HepG2 (cell line): Measurements from ENCODE around the gene IRF2BPL. TPM values are rescaled to one million over a fixed set of nuclear protein-coding genes. Genes with fewer than 3 reads are reported as not detected.

ENCODE experiments used
- ATAC-seq: fragments of 200-7000 bp; cut with Tn5 transposase; 3 replicates; pipeline ENCODE4 v1.9.1; 2020; ENCODE audit warnings: mild to moderate bottlenecking, moderate library complexity
- BruUV-seq: library from RNA; stranded (reverse); fragments of 400-500 nt; replicated peaks from 2 replicates; lab custom pipeline; 2021; lab: Mats Ljungman, UMichigan
- CTCF ChIA-PET: fragments of 300-600 bp; formaldehyde crosslinking; extraction: SDS; loops from one replicate; lab custom pipeline; 2021; ENCODE audit warnings: low total read pairs, inconsistent platforms, low intra/inter-chr PET ratio; lab: Yijun Ruan, JAX
- POLR2A ChIA-PET: fragments of 350-600 bp; sonication (Branson Sonifier 250); formaldehyde crosslinking; loops from one replicate; lab custom pipeline; 2020; ENCODE audit warnings: antibody characterized with exemption, inconsistent platforms; lab: Yijun Ruan, JAX
- DNase-seq: peaks from one replicate; pipeline ENCODE4 v3.0.0-alpha.2; 2015; ENCODE audit warnings: low spot score
- FAIRE-seq: peaks from 3 replicates; lab custom pipeline; 2011; peaks lifted over from hg19 to GRCh38; lab: Jason Lieb, UNC
- H2AFZ ChIP-seq: one replicate; pipeline ENCODE4 v1.6.1; 2011; ENCODE audit warnings: low read length, inconsistent platforms
- H3K27ac ChIP-seq: fragments of 300-600 bp; 3 replicates; pipeline ENCODE4 v1.8.0; 2011; ENCODE audit warnings: mixed run types, mild to moderate bottlenecking, mixed read lengths, low read length, inconsistent platforms; ENCODE audit not compliant: insufficient read depth; ENCODE audit errors: extremely low read length
- H3K27me3 ChIP-seq, 2 experiments: fragments of 200-600 bp in 1 of 2; 2 replicates in 1 of 2; 3 replicates in 1 of 2; pipeline versions ENCODE4 v1.6.0 to v1.8.0; 2011; ENCODE audit warnings: low read length in 2 of 2, mild to moderate bottlenecking in 2 of 2, moderate library complexity in 2 of 2, inconsistent platforms in 1 of 2; ENCODE audit not compliant: insufficient read depth in 2 of 2, control insufficient read depth in 1 of 2
- H3K36me3 ChIP-seq, 2 experiments: fragments of 200-600 bp in 1 of 2; replicated peaks in 1 of 2; 2 replicates in 1 of 2; 3 replicates in 1 of 2; pipeline versions ENCODE4 v1.5.1 to v1.8.0; 2011; ENCODE audit warnings: low read length in 2 of 2, inconsistent platforms in 1 of 2; ENCODE audit not compliant: insufficient read depth in 2 of 2, control insufficient read depth in 1 of 2
- H3K4me1 ChIP-seq: 2 replicates; pipeline ENCODE4 v1.5.1; 2012; ENCODE audit warnings: low read length, inconsistent platforms; ENCODE audit not compliant: insufficient read depth
- H3K4me2 ChIP-seq: 2 replicates; pipeline ENCODE4 v1.6.0; 2011; ENCODE audit warnings: low read depth, low read length, inconsistent platforms
- H3K4me3 ChIP-seq, 3 experiments: fragments of 200-600 bp in 1 of 3; sonication (generic), shearing (Covaris generic) in 1 of 3; replicated peaks in 1 of 3; 2 replicates each; pipeline ENCODE4 v1.5.1; 2011 to 2016; ENCODE audit warnings: low read length in 3 of 3, inconsistent platforms in 2 of 3, low read depth in 2 of 3, mild to moderate bottlenecking in 2 of 3, control low read depth in 1 of 3, mixed read lengths in 1 of 3; ENCODE audit not compliant: insufficient read depth in 1 of 3
- H3K79me2 ChIP-seq: one replicate; pipeline ENCODE4 v1.6.1; 2011; ENCODE audit warnings: low read length, inconsistent platforms; ENCODE audit not compliant: insufficient read depth
- H3K9ac ChIP-seq: 2 replicates; pipeline ENCODE4 v1.6.0; 2011; ENCODE audit warnings: mild to moderate bottlenecking, low read depth, low read length, inconsistent platforms; ENCODE audit not compliant: insufficient read depth
- H3K9me3 ChIP-seq: 2 replicates; pipeline ENCODE4 v1.5.1; 2012; ENCODE audit warnings: mild to moderate bottlenecking, low read length
- H4K20me1 ChIP-seq: 2 replicates; pipeline ENCODE4 v1.6.0; 2011; ENCODE audit warnings: inconsistent platforms, mild to moderate bottlenecking, low read length, moderate library complexity; ENCODE audit not compliant: insufficient read depth
- CREB1 ChIP-seq, 2 experiments: fragments of 450-650 bp in 1 of 2; IDR thresholded peaks; 2 replicates each; pipeline ENCODE4 v1.6.1; 2016 to 2017; ENCODE audit warnings: control low read depth in 1 of 2, mild to moderate bottlenecking in 1 of 2, missing compliant biosample characterization in 1 of 2, missing genetic modification characterization in 1 of 2
- HNRNPLL ChIP-seq: fragments of 200-400 bp; formaldehyde crosslinking; IDR thresholded peaks from 2 replicates; pipeline ENCODE4 v1.6.1; 2017; ENCODE audit warnings: mild to moderate bottlenecking, low read depth, low read length; ENCODE audit not compliant: poor library complexity, severe bottlenecking
- MAX ChIP-seq: IDR thresholded peaks from 2 replicates; pipeline ENCODE4 v1.6.1; 2012; ENCODE audit warnings: inconsistent platforms
- MLXIP ChIP-seq: sonication (generic); formaldehyde crosslinking; IDR thresholded peaks from 2 replicates; pipeline ENCODE4 v1.9.0; 2021; ENCODE audit warnings: missing genetic modification reagents, borderline replicate concordance
- MYPOP ChIP-seq: sonication (generic); formaldehyde crosslinking; IDR thresholded peaks from 2 replicates; pipeline ENCODE4 v1.8.1; 2023; ENCODE audit warnings: mild to moderate bottlenecking, moderate library complexity, missing genetic modification reagents
- PATZ1 ChIP-seq: sonication (generic); formaldehyde crosslinking; IDR thresholded peaks from 2 replicates; pipeline ENCODE4 v1.4.0; 2020; ENCODE audit warnings: missing genetic modification reagents
- PAX8 ChIP-seq: sonication (generic); formaldehyde crosslinking; IDR thresholded peaks from 2 replicates; pipeline ENCODE4 v1.8.0; 2022; ENCODE audit warnings: mild to moderate bottlenecking, missing genetic modification reagents, borderline replicate concordance
- PHF21A ChIP-seq: sonication (generic); formaldehyde crosslinking; IDR thresholded peaks from 2 replicates; pipeline ENCODE4 v1.5.0; 2020; ENCODE audit warnings: mild to moderate bottlenecking, missing genetic modification reagents
- PHF8 ChIP-seq: sonication (generic); formaldehyde crosslinking; IDR thresholded peaks from 2 replicates; pipeline ENCODE4 v1.5.0; 2020; ENCODE audit warnings: missing genetic modification reagents
- YY1 ChIP-seq: IDR thresholded peaks from 2 replicates; pipeline ENCODE4 v1.6.1; 2011; ENCODE audit warnings: low read length, low read depth, moderate library complexity, mild to moderate bottlenecking; ENCODE audit not compliant: insufficient read depth, insufficient replicate concordance
- ZFP90 ChIP-seq: sonication (generic); formaldehyde crosslinking; IDR thresholded peaks from 2 replicates; pipeline ENCODE4 v1.8.0; 2022; ENCODE audit warnings: missing genetic modification reagents, mild to moderate bottlenecking, inconsistent platforms, borderline replicate concordance
- ZNF207 ChIP-seq: fragments of 450-650 bp; IDR thresholded peaks from 2 replicates; pipeline ENCODE4 v1.6.1; 2016; ENCODE audit warnings: antibody characterized with exemption, borderline replicate concordance
- ZNF546 ChIP-seq: sonication (generic); formaldehyde crosslinking; conservative IDR thresholded peaks from 2 replicates; pipeline ENCODE4 v1.8.1; 2023; ENCODE audit warnings: mild to moderate bottlenecking, missing genetic modification reagents
- ZNF547 ChIP-seq: sonication (generic); formaldehyde crosslinking; IDR thresholded peaks from 2 replicates; pipeline ENCODE4 v1.5.1; 2020; ENCODE audit warnings: mild to moderate bottlenecking, missing genetic modification reagents
- ZNF556 ChIP-seq: sonication (generic); formaldehyde crosslinking; IDR thresholded peaks from 2 replicates; pipeline ENCODE4 v1.4.0; 2020; ENCODE audit warnings: mild to moderate bottlenecking, missing genetic modification reagents, borderline replicate concordance
- ZNF773 ChIP-seq: sonication (generic); formaldehyde crosslinking; IDR thresholded peaks from 2 replicates; pipeline ENCODE4 v1.4.0; 2020; ENCODE audit warnings: missing genetic modification reagents, borderline replicate concordance
- ZNF782 ChIP-seq: sonication (generic); formaldehyde crosslinking; IDR thresholded peaks from 2 replicates; pipeline ENCODE4 v1.4.0; 2020; ENCODE audit warnings: missing genetic modification reagents, mild to moderate bottlenecking, borderline replicate concordance
- WGBS: methylation state at CpG from one replicate; pipeline ENCODE4 v1.1.6; 2017; ENCODE audit warnings: low lambda C conversion rate; 5-methylcytosine and 5-hydroxymethylcytosine counted together
- in situ Hi-C: cut with HindIII; loops from 2 replicates; pipeline ENCODE4 v1.10.0; 2017; ENCODE audit warnings: low pct_unique_long_range_greater_than_20kb; ENCODE audit not compliant: extremely low pct_ligation_motif_present
- intact Hi-C: fragments of 100-400 bp; cut with micrococcal nuclease; formaldehyde crosslinking; loops from one replicate; pipeline ENCODE4 v1.10.0; 2022; ENCODE audit not compliant: unreplicated experiment
- polyA plus RNA-seq, 8 experiments: library from polyadenylated mRNA; depleted of rRNA in 3 of 8; stranded (reverse) in 7 of 8; unstranded in 1 of 8; fragments of >200 nt; fragmentation: Illumina TruSeq in 4 of 8; extraction: Trizol in 4 of 8; gene quantifications; 2 replicates each; pipeline versions ENCODE4 v1.2.1 to v1.2.3, GENCODE V29; 2011 to 2016; ENCODE audit warnings: low read depth in 4 of 8, missing spikeins in 1 of 8, mixed read lengths in 1 of 8; ENCODE audit not compliant: insufficient read depth in 1 of 8
- total RNA-seq, 5 experiments: library from RNA; depleted of rRNA; stranded (reverse); fragments of >200 nt; fragmentation: Illumina TruSeq; extraction: Trizol; gene quantifications; 2 replicates each; pipeline ENCODE4 v1.2.3, GENCODE V29; 2016; ENCODE audit warnings: low read depth in 1 of 5

The IRF2BPL gene
- total and polyA plus RNA-seq, 2 of the 13 experiments (the other 11 are each of a cell fraction or from before 2014, with no cell fraction given) = 6.6 to 8.4 TPM

- no TSS peak for BruUV-seq
- Histone ChIP-seq H3K4me2 (peak overlapping the region; percentile 89), H3K27me3 (no peaks in the 10 kb centered on the region), H3K9ac (peak overlapping the region; percentile 95), H3K79me2 (peaks cover 36% of the 10 kb centered on the region), H3K4me3 (peak overlapping the region; percentile 82 to 85 (median 85); a peak in 5 of 6 replicates), H3K27ac (peak overlapping the region; percentile 94), H3K4me1 (peaks cover 76% of the 10 kb centered on the region), H2AFZ (no peak overlapping the region), H3K36me3 (peaks cover 2 to 5% of the 10 kb centered on the region in 2 experiments; a peak in 2 of 5 replicates), H4K20me1 (peaks cover 14% of the 10 kb centered on the region), H3K9me3 (no peaks in the 10 kb centered on the region)
- ChIA-PET POLR2A (interaction anchor here (2.9 to 4.6 kb wide), 2 partner anchors 16 to 74 kb away, joined by 12 to 85 read pairs; no protein-coding TSS in a partner anchor), CTCF (interaction anchor here (1.6 kb wide), 1 partner anchor 26 kb away, joined by 5 read pairs; no protein-coding TSS in a partner anchor)
- intact Hi-C loops (no loop called here), in situ Hi-C loops (no loop called here)
- no CpG with 5 or more reads among the region's 65 CpGs for WGBS
- ATAC-seq (peak; percentile 18), FAIRE-seq (no peak), DNase-seq (no peak)
- no peak for TF ChIP-seq MLXIP (CRISPR knock-in tag)
- peak; percentile 20; the same call in 1 of the 2 replicates for TF ChIP-seq PATZ1 (CRISPR knock-in tag)
- 0 out of 2 replicates have a peak, but pooled peaks have one; percentile 8 for TF ChIP-seq PHF8 (CRISPR knock-in tag)
- TF ChIP-seq MYPOP = no peak
- TF ChIP-seq ZNF207 = no peak
- no peak for TF ChIP-seq PHF21A (CRISPR knock-in tag)
- no peak for TF ChIP-seq ZNF547 (CRISPR knock-in tag)
- 0 out of 2 replicates have a peak, but pooled peaks have one; percentile 11 for TF ChIP-seq ZNF546 (CRISPR knock-in tag)
- no peak for TF ChIP-seq PAX8
- TF ChIP-seq MAX = peak; percentile 5
- TF ChIP-seq YY1 = peak; percentile 1
- TF ChIP-seq HNRNPLL = peak; percentile 77
- 0 out of 2 replicates have a peak, but pooled peaks have one; percentile 11 for TF ChIP-seq ZFP90
- TF ChIP-seq ZNF773 (CRISPR knock-in tag) = no peak
- no peak for TF ChIP-seq ZNF782
- no peak for TF ChIP-seq CREB1 (IDR thresholded peaks at IDR 0.05)
- TF ChIP-seq CREB1 (CRISPR knock-in tag; IDR thresholded peaks at IDR 0.05) = no peak
- TF ChIP-seq ZNF556 (CRISPR knock-in tag) = no peak
These were observed 1.5 kb downstream of the IRF2BPL start for GRCh38 chr14:77026930-77027537.
